HEK293T (cell line): ENCODE results near the gene ATF7.

Experiments used
- CTCF ChIA-PET: fragments of 350-600 bp; formaldehyde crosslinking; extraction: SDS; loops from one replicate; lab custom pipeline; 2021; ENCODE audit warnings: antibody characterized with exemption, inconsistent platforms; lab: Yijun Ruan, JAX
- POLR2A ChIA-PET: fragments of 350-600 bp; formaldehyde crosslinking; extraction: SDS; loops from one replicate; lab custom pipeline; 2020; ENCODE audit warnings: antibody characterized with exemption, inconsistent platforms; lab: Yijun Ruan, JAX
- DNase-seq: peaks from one replicate; pipeline ENCODE4 v3.0.0; 2012; ENCODE audit warnings: mixed read lengths; ENCODE audit errors: extremely low spot score
- ARNT ChIP-seq: fragments of 450-650 bp; IDR thresholded peaks from 2 replicates; pipeline ENCODE4 v1.6.1; 2017; ENCODE audit warnings: mild to moderate bottlenecking
- BHLHE40 ChIP-seq: fragments of 450-650 bp; IDR thresholded peaks from 2 replicates; pipeline ENCODE4 v1.6.1; 2016; ENCODE audit warnings: mild to moderate bottlenecking, moderate library complexity, borderline replicate concordance
- CTBP1 ChIP-seq: fragments of 450-650 bp; IDR thresholded peaks from 2 replicates; pipeline ENCODE4 v1.6.1; 2016; ENCODE audit warnings: borderline replicate concordance
- ELF4 ChIP-seq: fragments of 450-650 bp; IDR thresholded peaks from 2 replicates; pipeline ENCODE4 v1.6.1; 2017; ENCODE audit warnings: antibody characterized with exemption
- FOXA1 ChIP-seq: fragments of 450-650 bp; IDR thresholded peaks from 2 replicates; pipeline ENCODE4 v1.6.1; 2016; ENCODE audit warnings: mild to moderate bottlenecking
- FOXK2 ChIP-seq: fragments of 450-650 bp; IDR thresholded peaks from 2 replicates; pipeline ENCODE4 v1.6.1; 2016; ENCODE audit warnings: mild to moderate bottlenecking
- FOXM1 ChIP-seq: fragments of 450-650 bp; IDR thresholded peaks from 2 replicates; pipeline ENCODE4 v1.6.1; 2017; ENCODE audit warnings: mild to moderate bottlenecking, borderline replicate concordance
- HDGF ChIP-seq: fragments of 450-650 bp; IDR thresholded peaks from 2 replicates; pipeline ENCODE4 v1.6.1; 2017; ENCODE audit warnings: antibody characterized with exemption, borderline replicate concordance
- L3MBTL2 ChIP-seq: fragments of 450-650 bp; conservative IDR thresholded peaks from 2 replicates; pipeline ENCODE4 v1.6.1; 2016; ENCODE audit warnings: mild to moderate bottlenecking
- LEF1 ChIP-seq: fragments of 450-650 bp; IDR thresholded peaks from 2 replicates; pipeline ENCODE4 v1.6.1; 2017; ENCODE audit warnings: mild to moderate bottlenecking, borderline replicate concordance
- NFRKB ChIP-seq: fragments of 450-650 bp; IDR thresholded peaks from 2 replicates; pipeline ENCODE4 v1.6.1; 2016; ENCODE audit warnings: mild to moderate bottlenecking, moderate library complexity
- SP1 ChIP-seq: fragments of 450-650 bp; IDR thresholded peaks from 2 replicates; pipeline ENCODE4 v1.6.1; 2017
- SUZ12 ChIP-seq: fragments of 450-650 bp; IDR thresholded peaks from 2 replicates; pipeline ENCODE4 v1.6.1; 2016; ENCODE audit warnings: mild to moderate bottlenecking
- TARDBP ChIP-seq: fragments of 450-650 bp; IDR thresholded peaks from 2 replicates; pipeline ENCODE4 v1.6.1; 2016
- ZNF384 ChIP-seq: fragments of 450-650 bp; IDR thresholded peaks from 2 replicates; pipeline ENCODE4 v1.6.1; 2016
- TF ChIP-seq, protein P1 (sequence below): fragments of 450-650 bp; IDR thresholded peaks from 2 replicates; pipeline ENCODE4 v1.6.1; 2016

ATF7 gene

DNA sequence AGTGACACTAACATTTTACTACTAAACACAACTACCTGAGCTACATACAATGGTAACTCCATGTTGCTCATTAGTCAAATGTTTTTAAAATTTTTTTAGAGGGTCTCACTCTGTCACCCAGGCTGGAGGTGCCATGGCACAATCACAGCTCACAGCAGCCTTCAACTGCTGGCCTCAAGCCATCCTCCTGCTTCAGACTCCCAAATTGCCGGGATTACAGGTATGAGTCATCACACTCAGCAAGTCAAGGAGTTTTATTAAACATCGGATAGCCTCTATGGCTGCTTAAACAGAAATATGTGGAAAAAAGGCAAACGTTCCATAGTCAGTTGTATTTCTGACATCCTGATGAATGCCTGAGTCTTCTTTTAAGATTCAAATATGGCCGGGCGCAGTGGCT, 107.8 kb downstream of the ATF7 start:
- POLR2A ChIA-PET, result interaction anchor here (1.5 kb wide), 1 partner anchor 17 kb away, joined by 6 read pairs; the partner anchor contains the start of gene TARBP2

GRCh38 chr12:53516758-53517455, 109.3 kb downstream of the ATF7 start:
- DNase-seq, result no peak
- POLR2A ChIA-PET, result interaction anchor here (2.2 kb wide), 1 partner anchor 16 kb away, joined by 8 read pairs; the partner anchor contains the start of gene TARBP2
- CTCF ChIA-PET, result no interaction called here
- TF ChIP-seq SP1, result no peak
- no peak for TF ChIP-seq FOXA1
- TF ChIP-seq ELF4, result no peak
- TF ChIP-seq TARDBP, result no peak
- TF ChIP-seq, protein P1, sequence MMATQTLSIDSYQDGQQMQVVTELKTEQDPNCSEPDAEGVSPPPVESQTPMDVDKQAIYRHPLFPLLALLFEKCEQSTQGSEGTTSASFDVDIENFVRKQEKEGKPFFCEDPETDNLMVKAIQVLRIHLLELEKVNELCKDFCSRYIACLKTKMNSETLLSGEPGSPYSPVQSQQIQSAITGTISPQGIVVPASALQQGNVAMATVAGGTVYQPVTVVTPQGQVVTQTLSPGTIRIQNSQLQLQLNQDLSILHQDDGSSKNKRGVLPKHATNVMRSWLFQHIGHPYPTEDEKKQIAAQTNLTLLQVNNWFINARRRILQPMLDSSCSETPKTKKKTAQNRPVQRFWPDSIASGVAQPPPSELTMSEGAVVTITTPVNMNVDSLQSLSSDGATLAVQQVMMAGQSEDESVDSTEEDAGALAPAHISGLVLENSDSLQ, result no peak
- TF ChIP-seq HDGF, result no peak
- no peak for TF ChIP-seq BHLHE40
- no peak for TF ChIP-seq FOXK2
- TF ChIP-seq NFRKB, result no peak
- no peak for TF ChIP-seq ZNF384
- no peak for TF ChIP-seq LEF1
- no peak for TF ChIP-seq CTBP1
- no peak for TF ChIP-seq SUZ12
- no peak for TF ChIP-seq FOXM1
- no peak for TF ChIP-seq ARNT
- TF ChIP-seq L3MBTL2, result no peak

More for the DNA sequence above, 107.8 kb downstream of the ATF7 start:
- no peak for DNase-seq
- CTCF ChIA-PET, result no interaction called here
- TF ChIP-seq ARNT (no peak), HDGF (no peak), LEF1 (no peak), FOXK2 (no peak), SP1 (no peak), FOXA1 (no peak), SUZ12 (no peak), ZNF384 (no peak), NFRKB (no peak), ELF4 (no peak), CTBP1 (no peak), BHLHE40 (no peak), L3MBTL2 (no peak), FOXM1 (no peak), TARDBP (no peak)
- TF ChIP-seq, protein P1, result no peak

DNA sequence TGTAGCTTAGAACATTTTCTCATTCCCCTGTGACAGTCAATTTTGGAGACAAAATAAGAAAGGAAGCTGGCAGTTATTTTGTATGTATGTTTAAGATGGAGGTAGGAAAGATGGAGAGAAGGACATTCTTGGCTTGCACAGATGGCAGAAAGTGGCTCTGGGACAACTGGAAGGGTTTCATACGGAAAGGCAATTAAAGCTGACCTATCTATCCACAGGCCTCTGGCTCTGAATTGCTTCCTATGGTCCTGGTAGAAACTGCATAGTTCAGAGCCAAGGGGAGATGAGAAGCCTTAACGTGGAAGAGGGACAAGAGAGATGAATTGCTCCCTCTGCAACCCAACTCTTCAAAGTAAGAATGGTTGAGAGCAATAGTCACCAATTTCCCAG, 110.9 kb downstream of the ATF7 start:
- ChIA-PET CTCF (interaction anchor here (0.6 kb wide), 2 partner anchors 193 to 194 kb away, joined by 3 read pairs; no protein-coding TSS in a partner anchor), POLR2A (interaction anchor here (2.2 kb wide), 1 partner anchor 14 kb away, joined by 8 read pairs; the partner anchor contains the start of gene TARBP2)
- DNase-seq, result no peak
- TF ChIP-seq ELF4 (no peak), CTBP1 (no peak), BHLHE40 (no peak), ZNF384 (no peak), SP1 (no peak), SUZ12 (no peak), FOXA1 (no peak), HDGF (no peak), L3MBTL2 (no peak), ARNT (no peak), NFRKB (no peak), LEF1 (no peak), FOXM1 (no peak), FOXK2 (no peak), TARDBP (no peak)
- TF ChIP-seq, protein P1, result no peak

DNA sequence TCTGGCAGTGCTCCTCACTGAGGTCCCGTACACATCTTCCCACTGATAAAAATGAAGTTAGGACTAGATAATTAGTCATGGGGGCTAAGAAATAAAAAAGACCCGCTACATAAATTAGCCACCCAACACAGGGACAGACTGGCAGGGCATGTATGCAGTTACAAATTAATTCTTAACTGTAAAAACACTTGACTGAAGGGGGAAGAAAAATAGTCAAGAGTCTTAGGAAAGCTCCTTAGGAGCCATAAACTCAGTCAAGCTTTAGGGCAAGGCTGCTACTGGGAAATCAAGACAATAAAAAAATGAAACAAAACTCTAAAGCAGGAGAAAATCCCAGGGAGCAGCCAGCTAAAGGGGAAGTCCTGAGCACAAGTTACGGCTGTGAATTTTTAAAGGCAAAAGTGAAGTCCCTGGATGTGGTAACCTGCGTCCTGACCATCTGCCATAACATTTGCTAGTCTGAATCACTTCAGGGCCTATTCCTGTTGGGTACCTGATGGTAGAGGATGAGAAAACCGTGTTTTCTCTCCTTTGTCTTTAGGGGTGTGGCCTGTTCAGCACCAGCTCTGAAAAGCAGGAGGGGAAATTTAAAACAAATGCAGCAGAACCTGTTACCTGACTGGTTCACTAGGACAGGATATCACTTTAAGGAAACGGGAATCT, 111.4 kb downstream of the ATF7 start:
- DNase-seq, result no peak
- no peak for TF ChIP-seq L3MBTL2
- TF ChIP-seq ZNF384, result no peak
- no peak for TF ChIP-seq HDGF
- TF ChIP-seq FOXK2, result no peak
- TF ChIP-seq SP1, result no peak
- no peak for TF ChIP-seq CTBP1
- TF ChIP-seq, protein P1, result no peak
- TF ChIP-seq ARNT, result no peak
- no peak for TF ChIP-seq ELF4
- no peak for TF ChIP-seq BHLHE40
- TF ChIP-seq TARDBP, result no peak
- no peak for TF ChIP-seq NFRKB
- TF ChIP-seq LEF1, result no peak
- TF ChIP-seq FOXM1, result no peak
- TF ChIP-seq SUZ12, result no peak
- no peak for TF ChIP-seq FOXA1
- CTCF ChIA-PET, result interaction anchor here (0.6 kb wide), 1 partner anchor 194 kb away, joined by 3 read pairs; no protein-coding TSS in a partner anchor
- POLR2A ChIA-PET, result no interaction called here
